HCEC 1CT (cell line): ENCODE results near the gene PDLIM1.
A peak's percentile ranks its signal among the peaks of the same experiment; 100 is the strongest.

Experiments used
- DNase-seq: peaks from one replicate; pipeline ENCODE4 v3.0.0-alpha.2; 2017

The PDLIM1 gene

GRCh38 chr10:95290461-95291364, at the start of gene PDLIM1:
PDLIM1 (minus strand) TSS chr10:95291003; CDS start chr10:95290915, 88 bp downstream.
- DNase-seq, result peak; percentile 76

- no peak for DNase-seq
Observed at GRCh38 chr10:95339863-95340262, 49.1 kb upstream of the PDLIM1 start.

- DNase-seq, result no peak
Observed at GRCh38 chr10:95337423-95338160, 46.8 kb upstream of the PDLIM1 start.

- no peak for DNase-seq
Observed at GRCh38 chr10:95336702-95337101, 45.9 kb upstream of the PDLIM1 start.

GRCh38 chr10:95335933-95336699, 45.3 kb upstream of the PDLIM1 start:
- no peak for DNase-seq

- DNase-seq, result no peak
Observed at GRCh38 chr10:95334805-95335144, 44.0 kb upstream of the PDLIM1 start.

- DNase-seq, result peak; percentile 98
Observed at GRCh38 chr10:95333997-95334804, 43.4 kb upstream of the PDLIM1 start.

GRCh38 chr10:95332666-95333249, 42.0 kb upstream of the PDLIM1 start:
- DNase-seq, result no peak

- no peak for DNase-seq
Observed at GRCh38 chr10:95331596-95332130, 40.9 kb upstream of the PDLIM1 start.

- DNase-seq, result no peak
Observed at GRCh38 chr10:95330966-95331453, 40.2 kb upstream of the PDLIM1 start.

- no peak for DNase-seq
Observed at GRCh38 chr10:95329296-95329695, 38.5 kb upstream of the PDLIM1 start.

- no peak for DNase-seq
Observed at GRCh38 chr10:95328013-95328412, 37.2 kb upstream of the PDLIM1 start.

- DNase-seq, result peak; percentile 72
Observed at GRCh38 chr10:95327367-95327766, 36.6 kb upstream of the PDLIM1 start.

- DNase-seq, result no peak
Observed at GRCh38 chr10:95326396-95326795, 35.6 kb upstream of the PDLIM1 start.

- no peak for DNase-seq
Observed at GRCh38 chr10:95325863-95326262, 35.1 kb upstream of the PDLIM1 start.

GRCh38 chr10:95324436-95325268, 33.8 kb upstream of the PDLIM1 start:
- DNase-seq, result no peak

GRCh38 chr10:95321554-95322301, 30.9 kb upstream of the PDLIM1 start:
- peak; percentile 40 for DNase-seq

GRCh38 chr10:95319239-95319638, 28.4 kb upstream of the PDLIM1 start:
- DNase-seq, result no peak

- DNase-seq, result no peak
Observed at GRCh38 chr10:95315509-95315908, 24.7 kb upstream of the PDLIM1 start.
